HFFc6 (cell line): ENCODE results near the gene CCDC198. TPM values are rescaled to one million over a fixed set of nuclear protein-coding genes. Genes with fewer than 3 reads are reported as not detected.

ENCODE experiments used
- DNase-seq: peaks from one replicate; pipeline ENCODE4 v3.0.0-alpha.2; 2018
- H3K27ac Mint-ChIP-seq: 2 replicates; pipeline ENCODE4 v1.8.0; 2020; ENCODE audit warnings: mild to moderate bottlenecking, mixed read lengths
- H3K27me3 Mint-ChIP-seq: 2 replicates; pipeline ENCODE4 v1.8.0; 2021; ENCODE audit warnings: mild to moderate bottlenecking, moderate library complexity, mixed read lengths; ENCODE audit not compliant: insufficient read depth
- H3K36me3 Mint-ChIP-seq: 2 replicates; pipeline ENCODE4 v1.8.0; 2021; ENCODE audit warnings: low read depth, mixed read lengths
- H3K4me1 Mint-ChIP-seq: 2 replicates; pipeline ENCODE4 v1.8.0; 2020; ENCODE audit warnings: low read depth, mixed read lengths
- H3K4me3 Mint-ChIP-seq: 2 replicates; pipeline ENCODE4 v1.8.0; 2020; ENCODE audit warnings: mild to moderate bottlenecking, moderate library complexity, mixed read lengths
- H3K9me3 Mint-ChIP-seq: 2 replicates; pipeline ENCODE4 v1.8.0; 2020; ENCODE audit warnings: mild to moderate bottlenecking, mixed read lengths
- CTCF ChIP-seq: fragments of 200-600 bp; sonication (generic); IDR thresholded peaks from 2 replicates; pipeline ENCODE4 v1.5.0; 2021; ENCODE audit warnings: antibody characterized with exemption, mild to moderate bottlenecking
- total RNA-seq, 6 experiments: library from RNA; stranded (reverse); fragmentation: NEBNext Ultra II Directional; extraction: Animal tissue kit (Norgen Biotek cat#: 25700); gene quantifications; 2 replicates in 1 of 6; 3 replicates in 5 of 6; pipeline ENCODE4 v1.2.3, GENCODE V29; 2021

The CCDC198 gene
- total RNA-seq, 6 experiments from 2014 or later, result not detected

GRCh38 chr14:57512220-57512619 is 18.6 kb upstream of the CCDC198 start:
- Mint-ChIP-seq H3K4me3 (no peak overlapping the region), H3K9me3 (peaks cover 30% of the 10 kb centered on the region), H3K27ac (no peak overlapping the region), H3K36me3 (no peaks in the 10 kb centered on the region), H3K27me3 (no peaks in the 10 kb centered on the region), H3K4me1 (no peaks in the 10 kb centered on the region)
- TF ChIP-seq CTCF, result no peak
- no peak for DNase-seq

DNA sequence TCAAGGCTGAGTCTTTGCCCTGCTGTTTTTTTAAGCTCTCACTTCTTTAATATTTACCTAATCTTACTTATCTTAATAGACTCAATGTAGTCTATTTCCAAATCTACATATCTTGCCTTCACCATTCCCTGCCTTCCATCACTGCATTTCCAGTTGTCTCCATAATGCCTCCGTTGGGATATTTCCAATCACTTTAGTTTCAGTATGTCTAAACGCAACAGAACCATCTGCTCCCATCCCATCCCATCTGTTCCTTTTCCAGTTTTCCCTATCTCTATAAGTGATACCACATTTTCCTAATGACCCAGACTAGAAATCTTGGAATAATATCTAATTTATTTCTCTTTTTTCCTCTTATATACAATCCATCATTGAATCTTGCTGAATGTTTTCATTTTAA is 15.1 kb upstream of the CCDC198 start:
- H3K27me3 Mint-ChIP-seq, result peaks cover 1% of the 10 kb centered on the region; the same call in 1 of the 2 replicates

DNA sequence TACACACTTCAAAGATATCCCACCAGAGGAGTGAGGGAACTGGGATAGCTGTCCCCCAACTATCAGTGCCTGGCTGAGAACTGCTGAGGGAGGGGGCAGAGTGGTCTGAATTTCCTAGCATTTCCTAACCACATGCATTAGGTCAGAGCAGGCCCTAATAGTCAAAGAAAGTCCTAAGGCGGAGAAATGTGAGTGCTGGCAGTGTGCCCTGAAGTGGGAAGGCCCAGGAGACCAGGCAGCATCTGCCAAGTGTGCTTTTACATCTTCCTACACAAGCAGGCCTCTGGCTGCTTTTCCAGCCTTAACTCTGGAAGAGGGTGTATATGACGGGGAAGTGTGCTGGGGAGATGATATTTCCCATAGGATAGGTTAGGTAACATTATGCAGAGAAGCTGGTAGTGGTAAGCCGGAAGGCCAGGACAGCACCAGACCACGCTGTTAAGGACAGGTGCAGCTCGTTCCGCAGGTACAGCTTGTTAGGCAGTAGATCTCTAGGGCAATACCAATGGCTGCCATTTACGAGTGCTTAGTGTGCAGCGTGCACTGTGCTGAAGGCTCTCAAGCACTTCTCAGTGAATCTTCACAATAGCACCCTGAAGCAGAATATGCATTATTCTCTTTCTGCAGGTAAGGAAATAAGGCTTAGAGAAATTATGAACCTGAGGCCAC is 9.1 kb upstream of the CCDC198 start:
- Mint-ChIP-seq H3K27me3 (peaks cover 3% of the 10 kb centered on the region; the same call in 1 of the 2 replicates), H3K36me3 (no peaks in the 10 kb centered on the region), H3K4me3 (no peak overlapping the region), H3K4me1 (no peaks in the 10 kb centered on the region), H3K9me3 (no peaks in the 10 kb centered on the region), H3K27ac (no peak overlapping the region)
- no peak for DNase-seq
- TF ChIP-seq CTCF, result no peak

More for the DNA sequence above, 15.1 kb upstream of the CCDC198 start:
- TF ChIP-seq CTCF, result no peak
- no peaks in the 10 kb centered on the region for H3K36me3 Mint-ChIP-seq
- H3K9me3 Mint-ChIP-seq, result peaks cover 4% of the 10 kb centered on the region; the same call in 1 of the 2 replicates
- no peak overlapping the region for H3K4me3 Mint-ChIP-seq
- no peaks in the 10 kb centered on the region for H3K4me1 Mint-ChIP-seq
- DNase-seq, result no peak
- H3K27ac Mint-ChIP-seq, result no peak overlapping the region

DNA sequence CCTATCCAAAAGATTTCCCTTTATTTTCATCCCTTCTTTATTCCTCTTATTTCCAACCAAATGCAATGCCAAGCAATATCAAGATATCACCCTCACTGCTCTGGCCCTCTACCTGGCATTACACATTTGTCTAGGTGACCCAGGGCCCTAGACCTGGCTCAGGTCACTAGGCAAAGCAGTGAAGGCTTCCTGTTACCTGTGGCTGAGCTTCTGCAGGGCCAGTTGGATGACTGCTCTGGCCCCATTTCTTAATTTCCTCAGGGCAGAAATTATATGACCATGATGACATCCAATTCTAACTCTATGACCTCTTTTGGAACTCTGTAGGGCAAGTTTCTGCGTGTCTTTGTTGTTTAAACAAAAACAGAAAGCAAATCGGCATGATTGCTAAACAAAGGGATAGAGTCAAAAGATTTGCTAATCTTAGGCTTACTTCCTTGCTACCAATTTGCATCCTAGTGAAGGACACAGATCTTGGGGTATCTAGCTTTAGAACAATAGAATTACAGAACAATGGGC is 7.4 kb upstream of the CCDC198 start:
- no peak for TF ChIP-seq CTCF
- no peak for DNase-seq
- H3K27ac Mint-ChIP-seq, result no peak overlapping the region
- H3K27me3 Mint-ChIP-seq, result peaks cover 3% of the 10 kb centered on the region; the same call in 1 of the 2 replicates
- H3K36me3 Mint-ChIP-seq, result no peaks in the 10 kb centered on the region
- H3K4me1 Mint-ChIP-seq, result no peaks in the 10 kb centered on the region
- H3K4me3 Mint-ChIP-seq, result no peak overlapping the region
- no peaks in the 10 kb centered on the region for H3K9me3 Mint-ChIP-seq

DNA sequence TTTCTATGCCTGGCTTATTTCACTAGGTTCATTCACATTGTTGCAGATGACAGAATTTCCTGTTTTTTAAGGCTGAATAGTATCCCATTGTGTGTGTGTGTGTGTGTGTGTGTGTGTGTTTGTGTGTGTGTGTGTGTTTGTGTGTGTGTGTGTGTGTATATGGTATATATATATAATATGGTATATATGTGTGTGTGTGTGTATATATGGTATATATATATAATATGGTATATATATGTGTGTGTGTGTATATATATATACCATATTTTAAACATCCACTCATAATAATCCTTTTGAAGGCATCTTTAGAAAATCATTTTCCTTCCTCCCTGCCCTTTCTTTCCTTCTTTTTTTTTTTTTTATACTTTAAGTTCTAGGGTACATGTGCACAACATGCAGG is 5.0 kb upstream of the CCDC198 start:
- TF ChIP-seq CTCF, result no peak
- DNase-seq, result no peak
- Mint-ChIP-seq H3K4me3 (no peak overlapping the region), H3K36me3 (no peaks in the 10 kb centered on the region), H3K9me3 (no peaks in the 10 kb centered on the region), H3K4me1 (peaks cover 4% of the 10 kb centered on the region), H3K27me3 (peaks cover 2% of the 10 kb centered on the region; the same call in 1 of the 2 replicates), H3K27ac (no peak overlapping the region)
